Purkinje cell (primary cell): ENCODE measurements around the gene ZSCAN25. TPM values are rescaled to one million over a fixed set of nuclear protein-coding genes. Genes with fewer than 3 reads are reported as not detected.

Source experiments
- polyA plus RNA-seq: library from polyadenylated mRNA; unstranded; fragments of >200 nt; fragmentation: Nextera tagmentation; gene quantifications from 2 replicates; pipeline ENCODE4 v1.2.1, GENCODE V29; 2014

ZSCAN25 gene
- 0.45 and 1.1 TPM in 2 replicates for polyA plus RNA-seq

GRCh38 chr7:99616359-99617191, at the start of gene ZSCAN25:
TSS of gene ZSCAN25 (plus strand) at chr7:99616946. CDS start at chr7:99619607, 2,661 bp downstream.

GRCh38 chr7:99597762-99598501, 18.8 kb upstream of the ZSCAN25 start, which contains the start of gene TMEM225B:
TSS of gene TMEM225B (plus strand) at chr7:99598267. CDS start at chr7:99604389, 6,122 bp downstream.

GRCh38 chr7:99679400-99680191, 62.9 kb downstream of the ZSCAN25 start, which contains the start of gene CYP3A5:
TSS of gene CYP3A5 (minus strand) at chr7:99679996. CDS start at chr7:99679896, 100 bp downstream.

Other genes starting within 250 kb of the ZSCAN25 start
- gene ARPC1B, start 242.2 kb upstream of the ZSCAN25 start, polyA plus RNA-seq = 0.94 and 6.6 TPM in 2 replicates
- gene PDAP1, start 208.3 kb upstream of the ZSCAN25 start, polyA plus RNA-seq = 25.4 and 43.5 TPM in 2 replicates
- gene BUD31, start 208.0 kb upstream of the ZSCAN25 start, polyA plus RNA-seq = 377 and 389 TPM in 2 replicates
- 0.20 and 0.97 TPM in 2 replicates for gene PTCD1, start 178.1 kb upstream of the ZSCAN25 start, polyA plus RNA-seq
- gene CPSF4, start 178.0 kb upstream of the ZSCAN25 start, polyA plus RNA-seq = 1.6 and 1.7 TPM in 2 replicates
- gene ATP5MF, start 150.8 kb upstream of the ZSCAN25 start, polyA plus RNA-seq = 2,919 and 3,435 TPM in 2 replicates
- 7.8 and 8.4 TPM in 2 replicates for gene ZNF789, start 144.1 kb upstream of the ZSCAN25 start, polyA plus RNA-seq
- 0.63 and 2.4 TPM in 2 replicates for gene ZNF394, start 116.7 kb upstream of the ZSCAN25 start, polyA plus RNA-seq
- 4.5 and 4.6 TPM in 2 replicates for gene ZKSCAN5, start 112.3 kb upstream of the ZSCAN25 start, polyA plus RNA-seq
- 10.5 TPM in 2 replicates for gene FAM200A, start 64.8 kb upstream of the ZSCAN25 start, polyA plus RNA-seq
- gene ZNF655, start 58.3 kb upstream of the ZSCAN25 start, polyA plus RNA-seq = 25.2 and 29.7 TPM in 2 replicates
- gene TMEM225B, start 18.7 kb upstream of the ZSCAN25 start, polyA plus RNA-seq = not detected in 2 replicates
- gene CYP3A5, start 63.0 kb downstream of the ZSCAN25 start, polyA plus RNA-seq = 0.27 and 0.42 TPM in 2 replicates
- not detected in 2 replicates for gene CYP3A7, start 118.2 kb downstream of the ZSCAN25 start, polyA plus RNA-seq
- not detected in 2 replicates for gene CYP3A4, start 167.2 kb downstream of the ZSCAN25 start, polyA plus RNA-seq
- not detected in 2 replicates for gene CYP3A43, start 211.1 kb downstream of the ZSCAN25 start, polyA plus RNA-seq